ENCODE measurements around the gene SUCNR1. TPM values are rescaled to one million over a fixed set of nuclear protein-coding genes. Genes with fewer than 3 reads are reported as not detected.

SUCNR1 gene
- total RNA-seq, 4 donors from 2014 or later = 0.60 to 0.87 (median 0.84) TPM; not detected in 1

DNA sequence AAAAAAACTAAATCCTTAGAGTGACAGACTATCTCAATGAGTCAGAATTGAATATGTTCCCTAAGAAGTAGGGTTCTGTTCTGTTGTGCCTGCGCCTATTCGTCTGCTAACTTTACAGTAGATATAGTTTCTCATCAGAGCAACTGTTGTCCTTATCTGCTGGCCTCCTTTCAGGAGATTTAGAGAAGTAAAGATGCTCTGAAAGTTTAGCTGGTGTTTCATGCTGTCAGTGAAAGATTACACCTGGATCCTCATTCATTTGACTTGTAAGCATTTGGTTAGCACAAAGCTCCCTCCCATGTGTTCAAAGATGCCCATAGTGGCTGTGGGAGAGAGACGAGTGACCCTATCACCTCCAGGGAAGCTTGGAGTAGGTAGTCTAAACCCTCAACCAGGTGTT lies 35.0 kb downstream of the SUCNR1 start:
- TF ChIP-seq EP300 (IDR thresholded peaks at IDR 0.05) = no peak
- no peak for TF ChIP-seq CTCF (IDR thresholded peaks at IDR 0.05)
- no peak for TF ChIP-seq POLR2A (IDR thresholded peaks at IDR 0.05)
- Histone ChIP-seq H3K4me1 (peaks cover 0 to 5% (median under 1%) of the 10 kb centered on the region in 4 donors), H3K9me3 (no peaks in the 10 kb centered on the region), H3K4me3 (no peak overlapping the region), H3K27ac (no peak overlapping the region), H3K27me3 (no peaks in the 10 kb centered on the region), H3K36me3 (no peaks in the 10 kb centered on the region)
- no peak for DNase-seq (ENCODE audit: low spot score in 2 of 2)
- WGBS, 2 donors = 94 to 95% methylated on average over 3 of the region's 3 CpGs

DNA sequence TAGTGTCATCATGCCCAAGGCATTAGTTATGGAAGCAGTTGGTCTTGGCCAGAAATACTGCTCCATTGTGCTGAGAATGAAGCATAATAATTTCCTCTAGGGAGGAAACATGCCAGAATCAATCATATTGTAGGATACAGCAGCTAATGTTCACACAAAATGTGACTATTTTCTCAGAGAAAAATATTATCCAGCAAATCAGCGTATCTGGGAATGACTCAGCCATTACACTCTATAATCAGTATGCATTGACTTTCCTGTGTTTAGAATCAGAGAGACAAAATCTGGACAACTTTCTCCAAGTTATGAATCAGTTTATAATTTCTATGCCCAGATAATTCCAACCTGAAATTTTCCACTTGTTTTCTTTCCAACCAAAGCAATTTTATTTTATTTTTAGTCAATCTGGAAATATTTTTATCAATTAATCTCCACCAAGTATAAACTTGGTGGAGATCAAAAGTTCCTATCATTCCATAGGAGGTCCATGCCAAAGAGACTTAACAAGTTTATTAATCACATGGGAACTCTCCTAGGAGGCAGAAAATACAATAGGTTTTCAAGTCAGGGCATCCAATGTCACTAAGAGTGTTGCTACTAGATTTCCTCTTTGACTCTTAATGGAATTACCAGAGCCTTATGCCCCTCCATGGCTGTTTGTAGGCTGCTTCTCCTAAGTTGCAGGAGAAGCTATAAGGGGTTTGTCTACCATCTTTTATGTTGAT lies 36.4 kb downstream of the SUCNR1 start:
- Histone ChIP-seq H3K27me3 (no peaks in the 10 kb centered on the region), H3K36me3 (no peaks in the 10 kb centered on the region), H3K4me1 (no peaks in the 10 kb centered on the region), H3K27ac (no peak overlapping the region), H3K9me3 (no peaks in the 10 kb centered on the region), H3K4me3 (no peak overlapping the region)
- DNase-seq (ENCODE audit: low spot score in 2 of 2) = no peak
- TF ChIP-seq CTCF (IDR thresholded peaks at IDR 0.05) = no peak
- no peak for TF ChIP-seq POLR2A (IDR thresholded peaks at IDR 0.05)
- TF ChIP-seq EP300 (IDR thresholded peaks at IDR 0.05) = no peak
- WGBS, 2 donors = 13 to 25% methylated on average over 1 of the region's 1 CpG

DNA sequence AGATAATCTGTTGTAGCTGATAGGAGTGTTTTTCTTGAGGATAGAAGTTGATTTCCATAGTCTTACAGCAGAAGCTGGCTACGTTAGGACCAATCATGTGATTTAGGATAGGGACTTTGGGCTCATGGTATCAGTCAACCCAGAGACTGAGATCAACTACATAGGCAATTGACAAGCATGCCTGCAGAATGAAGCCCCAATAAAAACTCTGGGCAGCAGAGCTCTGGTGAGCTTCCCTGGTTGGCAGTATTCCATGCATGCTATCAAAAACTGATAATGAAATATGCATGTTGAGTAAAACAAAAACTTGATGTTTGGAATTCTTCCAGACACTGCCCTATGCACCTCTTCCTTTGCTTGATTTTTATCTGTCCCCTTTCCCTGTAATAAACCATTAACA lies 38.0 kb downstream of the SUCNR1 start:
- no peaks in the 10 kb centered on the region for H3K4me1 ChIP-seq
- no peak for DNase-seq (ENCODE audit: low spot score in 2 of 2)
- H3K27ac ChIP-seq = no peak overlapping the region
- no peaks in the 10 kb centered on the region for H3K27me3 ChIP-seq
- 92 to 93% methylated on average over 1 of the region's 1 CpG for WGBS, 2 donors
- no peaks in the 10 kb centered on the region for H3K9me3 ChIP-seq
- no peak overlapping the region for H3K4me3 ChIP-seq
- no peaks in the 10 kb centered on the region for H3K36me3 ChIP-seq
- TF ChIP-seq CTCF (IDR thresholded peaks at IDR 0.05) (no peak), POLR2A (IDR thresholded peaks at IDR 0.05) (no peak), EP300 (IDR thresholded peaks at IDR 0.05) (no peak)

DNA sequence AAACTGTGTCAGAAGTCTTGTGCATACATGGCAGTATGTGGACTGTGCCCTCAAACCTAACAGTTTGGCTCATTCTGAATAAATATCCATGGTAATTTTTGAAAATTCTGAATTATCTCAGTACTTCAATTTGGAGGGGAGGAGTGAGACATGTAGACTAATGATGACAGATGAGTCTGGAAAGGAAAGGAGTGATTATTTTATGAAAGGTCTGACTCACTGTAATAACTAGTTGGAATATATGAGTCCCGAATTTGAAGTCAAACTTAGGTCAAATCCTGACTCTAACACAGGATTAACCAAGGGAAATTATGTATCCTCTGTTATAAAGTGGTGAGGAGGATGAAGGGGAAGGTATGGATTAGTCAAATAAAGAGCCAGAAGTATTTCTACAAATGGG lies 38.6 kb downstream of the SUCNR1 start:
- no peaks in the 10 kb centered on the region for H3K36me3 ChIP-seq
- no peak for DNase-seq (ENCODE audit: low spot score in 2 of 2)
- TF ChIP-seq CTCF (IDR thresholded peaks at IDR 0.05) = no peak
- no peak for TF ChIP-seq EP300 (IDR thresholded peaks at IDR 0.05)
- no peak for TF ChIP-seq POLR2A (IDR thresholded peaks at IDR 0.05)
- no peak overlapping the region for H3K4me3 ChIP-seq
- 62 to 64% methylated on average over 1 of the region's 1 CpG for WGBS, 2 donors
- H3K27ac ChIP-seq = no peak overlapping the region
- no peaks in the 10 kb centered on the region for H3K27me3 ChIP-seq
- no peaks in the 10 kb centered on the region for H3K9me3 ChIP-seq
- no peaks in the 10 kb centered on the region for H3K4me1 ChIP-seq

GRCh38 chr3:151916781-151917180 lies 43.3 kb downstream of the SUCNR1 start:
- H3K4me1 ChIP-seq = peaks cover 0 to 8% (median 0%) of the 10 kb centered on the region in 4 donors
- H3K27ac ChIP-seq = no peak overlapping the region
- DNase-seq (ENCODE audit: low spot score in 2 of 2) = no peak
- no peaks in the 10 kb centered on the region for H3K27me3 ChIP-seq
- no peaks in the 10 kb centered on the region for H3K9me3 ChIP-seq
- no peaks in the 10 kb centered on the region for H3K36me3 ChIP-seq
- no peak overlapping the region for H3K4me3 ChIP-seq
- no peak for TF ChIP-seq CTCF (IDR thresholded peaks at IDR 0.05)
- no peak for TF ChIP-seq EP300 (IDR thresholded peaks at IDR 0.05)
- no peak for TF ChIP-seq POLR2A (IDR thresholded peaks at IDR 0.05)
